H1 (cell line): ENCODE measurements around the gene UGGT2. TPM values are rescaled to one million over a fixed set of nuclear protein-coding genes. Genes with fewer than 3 reads are reported as not detected.

Experiments used
- BCL11A ChIP-seq, 2 experiments: IDR thresholded peaks; one replicate each; pipeline ENCODE4 v1.6.1; 2011; ENCODE audit warnings: low read depth in 2 of 2, low read length in 2 of 2, mild to moderate bottlenecking in 2 of 2
- POU5F1 ChIP-seq: IDR thresholded peaks from 2 replicates; pipeline ENCODE4 v1.6.1; 2011; ENCODE audit warnings: low read depth, mild to moderate bottlenecking, low read length, moderate library complexity
- SAP30 ChIP-seq: fragments of 300-600 bp; sonication (generic); IDR thresholded peaks from 2 replicates; pipeline ENCODE4 v1.7.1; 2012; ENCODE audit warnings: low read length, moderate library complexity, mild to moderate bottlenecking, inconsistent platforms; ENCODE audit not compliant: insufficient read depth, insufficient replicate concordance
- TBP ChIP-seq: IDR thresholded peaks from 2 replicates; pipeline ENCODE4 v1.6.1; 2011; ENCODE audit warnings: low read depth, low read length, improper control_type of control experiment
- TEAD4 ChIP-seq: IDR thresholded peaks from 2 replicates; pipeline ENCODE4 v1.6.1; 2012; ENCODE audit warnings: low read depth, low read length, inconsistent platforms, mixed read lengths
- YY1 ChIP-seq: IDR thresholded peaks from 2 replicates; pipeline ENCODE4 v1.6.1; 2011; ENCODE audit warnings: low read depth, mild to moderate bottlenecking, low read length
- polyA plus RNA-seq, 7 experiments: library from polyadenylated mRNA; depleted of rRNA in 3 of 7; stranded (reverse) in 5 of 7; unstranded in 2 of 7; fragments of >200 nt in 5 of 7; fragments of 200-250 nt in 2 of 7; gene quantifications; 1 replicate in 5 of 7; 2 replicates in 1 of 7; 4 replicates in 1 of 7; pipeline versions ENCODE4 v1.2.1 to v1.2.3, GENCODE V29; 2011 to 2013; ENCODE audit warnings: missing spikeins in 2 of 7, mixed read lengths in 2 of 7
- total RNA-seq: library from RNA; stranded (reverse); fragmentation: NEBNext Ultra II Directional; extraction: Animal tissue kit (Norgen Biotek cat#: 25700); gene quantifications from 2 replicates; pipeline ENCODE4 v1.2.1, GENCODE V29; 2021

Gene UGGT2
- total and polyA plus RNA-seq, 2 of the 8 experiments (the other 6 are each of a cell fraction or from before 2014, with no cell fraction given): 5.9 to 25.1 TPM

GRCh38 chr13:96100457-96101220 is 47.4 kb upstream of the UGGT2 start (continued):
- TF ChIP-seq TEAD4: no peak
- no peak for TF ChIP-seq YY1
- no peak for TF ChIP-seq SAP30
- TF ChIP-seq POU5F1: no peak
- TF ChIP-seq TBP: no peak
- no peak for TF ChIP-seq BCL11A (IDR thresholded peaks at IDR 0.05; ENCODE audit: low read depth in 2 of 2, low read length in 2 of 2)
- TF ChIP-seq, all 59 proteins: peak for 0
